ENCODE measurements around the gene CDH16. TPM values are rescaled to one million over a fixed set of nuclear protein-coding genes. Genes with fewer than 3 reads are reported as not detected.

The CDH16 gene
- total RNA-seq, 1 experiment from 2014 or later: not detected

GRCh38 chr16:66869424-66869823 lies 49.3 kb downstream of the CDH16 start:
- Mint-ChIP-seq H3K27ac (ENCODE audit: unreplicated experiment) (no peak overlapping the region), H3K4me1 (ENCODE audit: low read depth, unreplicated experiment) (peaks cover 20% of the 10 kb centered on the region), H3K36me3 (ENCODE audit: insufficient read depth, unreplicated experiment) (peaks cover 10% of the 10 kb centered on the region), H3K9me3 (ENCODE audit: low read depth, unreplicated experiment) (no peaks in the 10 kb centered on the region), H3K27me3 (ENCODE audit: unreplicated experiment) (no peaks in the 10 kb centered on the region), H3K4me3 (ENCODE audit: low read depth, unreplicated experiment) (no peak overlapping the region)
- DNase-seq: no peak
- BruUV-seq (replicated peaks): no TSS peak
- intact Hi-C loops (cut with micrococcal nuclease; ENCODE audit: unreplicated experiment): loop anchor here (2.0 to 5.0 kb wide), 3 partner anchors 39 to 462 kb away; partner anchors contain the start of gene NAE1
- no peak for TF ChIP-seq CTCF (IDR thresholded peaks at IDR 0.05; ENCODE audit: unreplicated experiment)
- CTCF ChIA-PET: interaction anchor here (0.6 to 3.2 kb wide), 3 partner anchors 12 to 39 kb away, joined by 5 to 61 read pairs (median 16); partner anchors contain the start of genes NAE1 and PDP2

GRCh38 chr16:66863707-66864106 lies 55.0 kb downstream of the CDH16 start:
- no peak for DNase-seq
- intact Hi-C loops (cut with micrococcal nuclease; ENCODE audit: unreplicated experiment): no loop called here
- Mint-ChIP-seq H3K9me3 (ENCODE audit: low read depth, unreplicated experiment) (no peaks in the 10 kb centered on the region), H3K27ac (ENCODE audit: unreplicated experiment) (no peak overlapping the region), H3K27me3 (ENCODE audit: unreplicated experiment) (no peaks in the 10 kb centered on the region), H3K4me1 (ENCODE audit: low read depth, unreplicated experiment) (no peaks in the 10 kb centered on the region), H3K36me3 (ENCODE audit: insufficient read depth, unreplicated experiment) (no peaks in the 10 kb centered on the region), H3K4me3 (ENCODE audit: low read depth, unreplicated experiment) (no peak overlapping the region)
- no peak for TF ChIP-seq CTCF (IDR thresholded peaks at IDR 0.05; ENCODE audit: unreplicated experiment)
- no TSS peak for BruUV-seq (replicated peaks)
- CTCF ChIA-PET: interaction anchor here (0.6 to 1.3 kb wide), 3 partner anchors 9 to 30 kb away, joined by 3 to 4 read pairs (median 4); partner anchors contain the start of gene PDP2

- Mint-ChIP-seq H3K27me3 (ENCODE audit: unreplicated experiment) (no peaks in the 10 kb centered on the region), H3K27ac (ENCODE audit: unreplicated experiment) (no peak overlapping the region), H3K9me3 (ENCODE audit: low read depth, unreplicated experiment) (no peaks in the 10 kb centered on the region), H3K36me3 (ENCODE audit: insufficient read depth, unreplicated experiment) (no peaks in the 10 kb centered on the region), H3K4me3 (ENCODE audit: low read depth, unreplicated experiment) (no peak overlapping the region), H3K4me1 (ENCODE audit: low read depth, unreplicated experiment) (no peaks in the 10 kb centered on the region)
- intact Hi-C loops (cut with micrococcal nuclease; ENCODE audit: unreplicated experiment): no loop called here
- BruUV-seq (replicated peaks): no TSS peak
- TF ChIP-seq CTCF (IDR thresholded peaks at IDR 0.05; ENCODE audit: unreplicated experiment): no peak
- CTCF ChIA-PET: no interaction called here
- no peak for DNase-seq
Observed at GRCh38 chr16:66862023-66862520, 56.6 kb downstream of the CDH16 start.

GRCh38 chr16:66859397-66860068 lies 59.2 kb downstream of the CDH16 start:
- Mint-ChIP-seq H3K9me3 (ENCODE audit: low read depth, unreplicated experiment) (no peaks in the 10 kb centered on the region), H3K27me3 (ENCODE audit: unreplicated experiment) (peaks cover 16% of the 10 kb centered on the region), H3K27ac (ENCODE audit: unreplicated experiment) (no peak overlapping the region), H3K4me3 (ENCODE audit: low read depth, unreplicated experiment) (no peak overlapping the region), H3K4me1 (ENCODE audit: low read depth, unreplicated experiment) (no peaks in the 10 kb centered on the region), H3K36me3 (ENCODE audit: insufficient read depth, unreplicated experiment) (no peaks in the 10 kb centered on the region)
- DNase-seq: no peak
- BruUV-seq (replicated peaks): no TSS peak
- intact Hi-C loops (cut with micrococcal nuclease; ENCODE audit: unreplicated experiment): no loop called here
- CTCF ChIA-PET: interaction anchor here (0.9 to 1.1 kb wide), 3 partner anchors 8 to 296 kb away, joined by 3 to 4 read pairs (median 4); no protein-coding TSS in a partner anchor
- no peak for TF ChIP-seq CTCF (IDR thresholded peaks at IDR 0.05; ENCODE audit: unreplicated experiment)

Data from Calu3 (cell line).